GM21723 (cell line): ENCODE measurements around the gene ARHGAP29.

Source experiments
- ATAC-seq: cut with Tn5 transposase; IDR thresholded peaks from one replicate; pipeline ENCODE4 v1.9.1; 2021; ENCODE audit warnings: mild to moderate bottlenecking, moderate library complexity; ENCODE audit not compliant: unreplicated experiment

ARHGAP29 gene

DNA sequence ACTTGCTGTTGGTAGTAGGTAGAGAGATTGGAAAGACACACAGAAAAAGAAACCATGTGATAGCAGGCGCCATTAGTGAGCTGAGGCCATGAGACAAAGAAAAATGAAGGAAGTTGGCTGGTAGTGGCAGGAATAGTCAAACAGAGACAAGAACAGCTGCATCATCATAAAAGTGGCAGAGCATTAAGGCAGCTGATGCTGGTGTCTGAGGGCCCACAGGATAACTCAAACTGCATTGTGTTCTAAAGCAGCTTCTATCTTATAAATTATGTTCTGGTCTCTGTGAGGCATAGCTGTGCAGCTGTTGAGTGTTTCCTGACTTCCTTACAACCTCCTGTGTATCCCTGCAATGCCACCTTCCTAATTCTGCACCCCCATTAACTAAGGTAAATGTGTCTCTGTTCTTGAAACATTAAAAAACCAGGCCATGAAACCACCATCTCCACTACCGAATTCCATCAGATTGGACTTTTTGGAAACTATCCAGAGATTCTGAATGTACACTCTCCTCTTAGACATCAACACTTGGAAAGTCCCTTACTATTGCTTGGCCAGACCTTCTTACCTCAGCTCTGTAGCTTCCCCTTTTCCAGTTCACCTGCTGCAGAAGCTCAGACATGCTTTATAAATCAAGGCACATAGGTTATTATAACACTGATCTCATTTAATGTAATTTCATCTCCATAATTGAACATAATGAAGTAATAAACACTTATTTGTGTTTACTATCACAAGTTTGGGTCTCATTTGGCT lies 23.4 kb upstream of the ARHGAP29 start:
- ATAC-seq: no peak

DNA sequence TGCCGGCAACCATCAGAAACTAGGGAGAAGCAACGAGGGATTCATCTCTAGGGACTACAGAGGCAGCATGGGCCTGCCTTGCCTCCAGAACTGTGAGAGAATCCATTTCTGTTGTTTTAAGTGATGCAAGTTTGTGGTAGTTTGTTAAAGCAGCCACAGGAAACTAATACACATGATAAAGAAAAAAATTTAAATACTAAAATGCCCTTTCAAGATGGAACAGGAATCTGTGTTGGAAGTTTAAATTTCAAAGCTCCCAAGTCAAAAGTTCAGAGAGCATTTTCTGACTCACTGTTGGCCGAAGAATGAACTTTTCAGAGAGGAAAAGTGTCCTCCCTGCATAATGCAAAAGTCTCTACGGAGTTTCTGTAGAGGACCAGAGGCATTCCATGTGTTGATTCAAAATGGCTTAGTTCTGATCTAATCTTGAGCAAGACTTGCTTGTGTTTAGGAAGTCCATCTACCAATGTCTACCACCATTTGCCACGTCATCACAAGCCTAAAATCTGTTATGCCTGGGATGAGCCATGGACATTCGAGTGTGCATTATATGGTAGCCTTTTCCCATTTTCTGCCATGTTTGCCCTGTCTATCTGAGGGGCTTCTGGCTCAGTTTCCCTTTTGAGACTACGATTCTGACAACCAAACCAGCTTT lies 22.4 kb upstream of the ARHGAP29 start:
- no peak for ATAC-seq

DNA sequence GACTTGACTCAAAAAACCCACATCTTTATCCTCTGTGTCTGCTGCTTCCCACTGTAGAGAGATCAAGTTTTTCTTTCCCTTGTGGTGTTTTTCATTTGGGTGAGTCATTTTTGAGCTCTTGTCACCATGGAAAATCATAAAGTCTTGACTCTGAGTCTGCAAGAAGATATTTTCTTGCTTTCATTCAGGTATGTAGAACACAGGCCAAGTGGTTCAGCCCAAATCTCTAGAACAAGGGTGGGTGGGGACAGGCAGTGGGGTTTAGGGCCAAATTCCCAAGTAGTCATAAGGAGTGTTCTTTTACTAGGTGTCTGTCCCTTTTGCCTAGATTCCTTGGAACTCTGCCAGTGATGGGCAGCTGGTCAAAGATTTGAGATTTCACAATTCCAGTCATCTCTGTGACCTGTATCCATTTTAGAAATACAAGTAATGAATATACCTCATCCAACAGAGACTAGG lies 21.5 kb upstream of the ARHGAP29 start:
- no peak for ATAC-seq

DNA sequence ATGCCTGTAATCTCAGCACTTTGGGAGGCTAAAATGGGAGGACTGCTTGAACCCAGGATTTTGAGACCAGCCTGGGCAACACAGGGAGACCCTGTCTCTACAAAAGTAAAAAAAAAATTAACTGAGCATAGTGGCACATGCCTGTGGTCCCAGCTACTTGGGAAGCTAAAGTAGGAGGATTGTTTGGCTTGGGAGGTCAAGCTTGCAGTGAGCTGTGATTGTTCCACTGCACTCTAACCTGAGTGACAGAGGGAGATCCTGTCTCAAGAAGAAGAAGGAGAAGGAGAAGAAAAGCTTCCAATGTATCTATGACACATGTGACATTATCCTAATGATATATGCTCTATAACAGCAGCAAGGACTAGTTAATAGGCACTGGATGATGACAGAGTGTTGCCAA lies 20.1 kb upstream of the ARHGAP29 start:
- ATAC-seq: no peak

DNA sequence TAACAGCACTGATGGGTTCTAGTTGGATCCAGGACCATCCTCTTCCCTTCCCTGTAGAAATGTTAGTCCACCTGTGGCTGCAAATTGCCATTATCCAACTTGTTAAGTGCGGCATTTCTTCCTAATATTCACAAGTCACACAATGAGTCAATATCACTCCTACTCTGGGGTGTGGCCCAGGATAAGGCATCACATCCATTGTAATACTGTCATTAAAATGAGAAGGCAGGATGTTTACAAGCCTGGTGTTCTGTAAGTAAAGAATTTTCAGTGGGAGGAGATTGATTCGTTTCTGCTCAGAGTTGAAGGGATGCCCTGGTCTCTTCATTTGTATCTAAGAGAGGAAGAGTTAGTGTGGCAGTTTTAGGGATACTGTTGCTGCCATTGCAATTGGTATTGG lies 18.1 kb upstream of the ARHGAP29 start:
- no peak for ATAC-seq

DNA sequence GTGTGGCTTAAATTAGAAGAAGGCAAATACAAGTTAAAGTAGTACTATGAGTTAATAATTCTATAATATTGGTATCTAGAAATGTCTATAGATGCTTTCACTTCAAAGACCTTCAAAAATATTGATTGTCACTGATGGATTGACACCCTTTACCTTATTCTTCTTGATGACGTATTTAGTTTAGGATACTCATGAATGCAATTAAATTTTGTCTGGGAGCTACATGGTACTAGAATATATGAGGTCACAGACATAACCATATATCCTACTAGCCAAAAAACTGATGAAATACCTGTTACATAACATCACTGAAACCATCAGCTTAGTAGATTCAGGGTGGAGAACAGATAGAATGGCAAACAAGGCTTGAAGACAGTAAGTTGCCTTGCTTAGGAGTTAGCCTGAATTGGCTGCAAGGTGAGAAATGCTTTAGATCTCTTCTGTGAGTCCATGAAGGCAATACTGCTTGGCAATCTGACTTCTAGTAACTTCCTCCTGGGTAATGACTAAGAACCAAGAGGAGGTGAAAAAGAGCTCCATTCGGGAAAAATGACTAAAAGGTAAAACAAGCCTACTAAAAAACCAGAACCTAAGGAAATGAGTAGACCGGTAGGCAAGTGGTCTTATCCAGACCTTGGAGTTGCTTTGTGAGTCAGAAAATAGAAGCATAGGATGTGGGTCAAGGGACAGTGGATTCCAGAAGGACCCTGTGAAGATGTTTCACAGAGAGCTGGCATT lies 16.9 kb upstream of the ARHGAP29 start:
- no peak for ATAC-seq

DNA sequence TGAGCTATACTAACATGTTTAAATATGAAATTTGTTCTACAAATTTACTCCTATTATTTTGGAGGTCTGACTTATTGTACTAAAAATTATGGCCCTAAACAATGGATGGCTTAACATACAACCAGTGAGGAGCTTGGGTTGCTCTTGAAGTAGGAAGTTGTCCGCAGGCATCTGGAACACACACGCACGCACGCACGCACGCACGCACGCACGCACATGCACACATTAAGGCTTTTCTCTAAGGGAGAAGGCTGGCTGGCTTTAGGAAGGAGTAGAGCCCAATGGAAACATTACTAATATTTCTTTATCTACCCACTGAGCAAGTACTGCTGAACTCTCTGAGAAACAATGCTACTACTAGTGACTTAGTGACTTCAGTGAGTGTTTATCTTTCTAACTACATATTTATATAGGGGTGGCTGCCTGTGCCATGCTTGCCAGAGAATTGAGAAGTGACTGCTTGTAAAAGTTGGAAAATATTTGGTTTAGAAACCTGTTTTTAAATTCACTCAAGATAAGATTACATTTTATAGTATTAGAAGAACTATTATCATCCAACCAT lies 16.2 kb upstream of the ARHGAP29 start:
- ATAC-seq: no peak

DNA sequence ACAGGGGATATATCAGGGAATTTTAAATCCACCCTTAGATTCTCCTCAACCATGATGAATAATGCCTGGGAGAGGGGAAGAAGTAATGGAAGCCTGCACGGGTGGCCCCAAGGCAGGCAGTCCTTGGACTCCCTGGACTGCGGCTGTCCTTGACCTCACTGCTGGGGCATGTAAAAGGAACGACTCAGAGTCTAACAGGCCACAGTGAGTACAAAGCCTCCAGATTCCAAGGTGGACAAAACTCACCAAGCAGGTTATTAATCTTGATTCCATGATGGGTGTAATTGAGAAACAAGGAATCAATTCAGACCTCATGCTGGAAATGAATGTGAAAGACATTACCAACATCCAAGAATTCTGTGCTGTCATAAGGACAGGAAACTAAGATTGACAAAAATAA lies 13.0 kb upstream of the ARHGAP29 start:
- no peak for ATAC-seq

DNA sequence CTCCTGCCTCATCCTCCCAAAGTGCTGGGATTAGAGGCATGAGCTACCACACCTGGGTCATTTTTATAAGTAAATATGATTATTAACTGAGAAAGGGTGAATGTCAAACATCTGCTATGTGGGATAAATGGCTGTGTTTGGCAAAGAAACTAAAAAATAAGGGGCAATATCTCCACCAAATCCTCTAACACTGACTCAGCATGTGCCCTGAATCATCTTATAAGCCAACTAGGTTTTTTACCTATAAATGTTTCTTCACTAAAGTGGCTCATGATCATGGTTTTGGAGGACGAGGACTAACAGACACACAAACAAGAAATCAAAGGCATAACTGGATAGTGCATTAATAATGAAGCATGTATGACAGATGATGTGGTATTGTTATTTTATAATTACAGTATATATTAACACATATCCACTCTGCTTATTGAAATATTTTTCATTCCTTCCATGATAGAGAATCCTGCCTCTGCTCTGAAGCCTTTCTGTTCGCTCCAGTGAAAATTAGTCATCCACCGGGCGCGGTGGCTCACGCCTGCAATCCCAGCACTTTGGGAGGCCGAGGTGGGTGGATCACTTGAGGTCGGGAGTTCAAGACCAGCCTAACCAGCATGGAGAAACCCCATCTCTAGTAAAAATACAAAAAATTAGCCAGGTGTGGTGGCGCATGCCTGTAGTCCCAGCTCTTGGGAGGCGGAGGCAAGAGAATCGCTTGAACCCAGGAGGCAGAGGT lies 11.7 kb upstream of the ARHGAP29 start:
- ATAC-seq: no peak

DNA sequence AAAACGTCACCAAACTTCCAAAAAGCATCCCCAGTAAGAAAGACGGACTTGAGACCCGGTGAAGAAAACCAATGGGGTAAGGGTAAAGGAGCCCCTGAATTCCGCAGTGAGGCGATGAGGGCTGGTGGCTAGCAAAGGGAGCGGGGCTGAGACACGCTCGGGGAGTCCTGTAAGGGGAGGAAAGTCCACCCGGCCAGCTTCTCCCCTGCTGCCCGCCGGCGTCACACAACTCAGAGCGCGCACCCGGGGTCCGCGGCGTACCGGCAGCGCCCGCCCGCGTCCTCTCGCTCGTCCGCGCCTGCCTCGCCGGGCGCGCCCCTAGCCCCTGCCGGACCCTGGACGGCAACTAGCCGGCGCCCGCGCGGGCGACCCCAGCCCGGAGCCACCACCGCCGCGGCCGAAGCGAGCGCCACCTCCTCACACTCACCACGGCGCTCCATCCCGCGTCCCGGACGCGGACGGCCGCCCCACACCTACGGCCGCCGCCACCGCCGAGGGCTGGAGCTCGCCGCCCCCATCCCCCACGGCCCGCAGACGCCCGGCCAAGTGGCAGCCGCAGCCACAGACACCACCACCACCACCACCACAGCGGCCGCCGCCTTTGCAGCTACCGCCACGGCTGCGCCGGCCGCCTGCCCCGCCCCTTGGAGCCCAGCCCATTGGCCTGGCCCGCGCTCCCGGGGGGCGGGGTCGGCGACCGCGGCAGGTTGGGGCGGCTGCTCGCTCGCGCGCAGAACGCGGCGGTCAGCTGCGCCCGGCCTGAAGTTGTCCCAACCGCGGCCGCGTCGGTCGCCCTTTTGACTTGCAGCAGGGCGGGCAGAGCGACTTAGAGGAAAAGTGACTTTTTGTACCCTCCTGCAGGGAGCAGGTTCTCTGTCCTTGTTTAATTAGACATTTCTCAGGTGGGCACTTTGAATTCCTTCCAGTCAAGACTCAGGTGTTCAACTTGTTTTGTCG lies 10.0 kb upstream of the ARHGAP29 start:
- ATAC-seq: peak; percentile 89

DNA sequence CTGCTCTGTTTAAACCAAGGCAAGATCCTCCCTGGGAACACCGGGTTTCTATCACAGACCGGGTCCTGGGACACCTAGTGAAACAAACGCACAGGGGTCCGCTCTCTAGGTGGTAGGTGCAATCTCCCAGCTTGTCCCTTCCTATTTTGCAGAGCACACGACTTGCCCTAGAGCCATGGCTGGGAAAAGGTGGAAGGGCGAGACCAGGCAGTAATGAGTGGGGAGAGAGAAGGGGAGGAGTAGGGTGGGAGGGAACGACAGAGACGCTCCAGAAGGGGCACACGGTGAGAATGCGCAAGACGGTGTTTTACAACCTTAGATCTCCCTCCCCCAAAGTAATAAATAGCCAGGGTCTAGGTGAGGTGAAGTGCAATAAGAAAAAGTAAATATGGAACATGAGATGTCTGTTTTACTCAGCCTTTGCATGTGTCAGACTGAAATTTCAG lies 9.3 kb upstream of the ARHGAP29 start:
- ATAC-seq: no peak

DNA sequence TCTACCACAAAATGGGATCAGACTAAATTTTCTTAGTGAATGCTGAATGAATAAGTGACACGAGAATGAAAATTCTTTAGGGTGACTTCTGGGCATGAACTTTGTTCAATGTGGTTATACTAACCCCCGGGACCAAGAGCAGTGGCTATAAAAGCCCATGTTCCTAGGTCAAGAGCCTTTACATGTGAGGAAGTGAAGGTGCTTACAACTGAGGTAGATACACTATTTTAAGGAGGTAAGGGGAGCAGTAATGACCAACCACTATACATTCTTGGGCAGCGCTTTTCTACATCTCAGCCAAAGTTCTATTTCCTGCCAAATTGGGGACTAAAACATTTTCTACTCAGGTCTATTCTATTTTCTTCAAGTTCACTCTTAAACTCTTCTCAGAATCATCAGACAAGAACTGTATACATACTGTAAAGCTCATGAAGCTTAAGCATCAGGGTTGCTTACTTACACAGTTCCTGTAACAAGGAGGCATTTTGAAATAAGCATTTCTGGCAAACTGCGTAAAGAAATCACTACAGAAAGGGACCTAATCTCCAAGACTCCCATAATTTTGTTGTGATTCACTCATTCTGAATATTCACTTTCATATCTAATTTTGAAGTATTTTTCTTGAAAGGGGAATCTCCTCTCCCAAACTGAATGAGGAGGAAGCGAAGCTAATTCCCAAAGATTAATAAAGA lies 8.5 kb upstream of the ARHGAP29 start:
- no peak for ATAC-seq

DNA sequence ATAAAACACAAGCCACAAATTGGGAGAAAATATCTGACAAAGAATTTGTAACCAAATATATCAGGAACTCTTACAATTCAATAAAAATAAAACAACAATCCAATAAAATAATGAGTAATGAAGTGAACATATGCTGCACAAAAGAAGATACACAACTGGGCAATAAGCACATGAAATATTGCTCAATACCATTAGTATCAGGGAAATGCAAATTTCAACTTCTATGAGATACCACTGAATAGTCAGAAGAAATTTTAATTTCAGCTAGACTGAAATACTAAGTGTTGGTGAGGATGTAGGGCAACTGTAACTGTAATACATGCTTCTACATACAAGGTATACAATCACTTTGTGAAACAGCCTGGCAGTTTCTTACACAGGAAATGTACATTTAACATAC lies 7.4 kb upstream of the ARHGAP29 start:
- no peak for ATAC-seq

DNA sequence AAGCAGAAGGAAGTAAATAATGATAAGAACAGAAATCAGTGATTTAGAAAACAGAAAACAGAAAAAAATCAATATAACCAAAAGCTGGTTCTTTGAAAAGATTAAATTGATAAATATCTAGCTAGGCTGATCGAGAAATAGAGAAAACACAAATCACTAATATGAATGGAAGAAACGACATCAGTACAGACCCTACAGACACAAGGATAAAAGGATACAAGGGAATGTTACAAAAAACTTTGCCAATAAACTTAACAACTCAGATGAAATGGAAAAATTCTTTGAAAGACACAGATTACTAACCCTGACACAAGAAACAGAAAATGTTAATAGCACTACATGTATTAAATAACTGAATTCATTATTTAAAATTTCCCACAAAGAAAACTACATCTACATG lies 6.3 kb upstream of the ARHGAP29 start:
- ATAC-seq: no peak

DNA sequence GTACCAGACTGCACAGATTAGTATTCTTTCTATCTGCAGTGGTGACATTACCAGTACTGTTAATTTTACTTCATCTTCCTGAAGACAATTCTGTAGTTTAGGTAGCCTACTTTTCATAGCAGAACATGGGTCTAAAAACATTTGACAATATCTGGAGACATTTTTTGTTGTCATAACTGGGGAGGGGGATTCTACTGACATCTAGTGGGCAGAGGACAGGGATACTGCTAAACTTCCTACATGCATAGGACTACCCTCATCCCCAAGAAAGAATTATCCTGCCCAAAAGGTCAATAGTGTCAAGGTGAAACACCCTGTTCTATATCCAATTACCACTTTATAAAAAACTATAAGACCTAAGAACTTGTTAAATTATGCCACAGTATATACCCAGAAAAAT lies 3.4 kb upstream of the ARHGAP29 start:
- no peak for ATAC-seq

DNA sequence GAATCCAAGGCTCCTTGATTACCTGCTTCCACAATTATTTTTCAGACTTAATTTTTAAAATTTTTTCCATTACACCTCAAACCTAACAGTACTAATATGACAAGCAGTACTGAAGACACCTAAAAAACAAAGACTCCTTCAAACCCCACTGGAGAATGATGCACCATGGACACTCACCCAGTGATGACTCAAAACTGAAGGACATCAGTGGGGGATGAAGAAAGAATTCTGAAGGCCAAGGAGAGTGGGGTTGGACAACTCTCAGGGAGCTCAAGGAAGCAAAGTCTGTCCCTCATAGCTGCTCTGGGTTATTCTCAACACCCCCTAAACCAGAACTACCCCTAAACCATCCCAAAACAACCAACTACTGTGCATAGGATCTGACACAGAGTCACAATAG lies 2.4 kb upstream of the ARHGAP29 start:
- ATAC-seq: no peak

DNA sequence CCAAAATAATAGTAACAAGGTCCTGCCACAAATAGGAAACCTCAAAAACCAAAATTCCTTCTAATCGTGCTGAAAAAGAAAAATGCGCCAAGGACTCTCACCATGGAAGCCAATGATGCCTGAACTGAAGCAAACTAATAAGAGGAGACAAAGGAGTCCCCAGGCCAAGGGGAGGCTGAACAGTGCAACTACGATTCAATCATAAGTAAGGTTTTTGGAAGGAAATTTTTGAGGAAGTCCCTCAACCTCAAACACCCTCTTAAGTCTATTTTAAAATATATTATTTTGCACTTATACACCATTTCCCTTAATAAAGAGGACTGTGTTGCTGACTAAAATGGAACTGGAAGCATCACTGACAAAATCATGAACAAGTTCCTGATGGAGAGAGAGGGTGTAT lies 1.7 kb upstream of the ARHGAP29 start:
- ATAC-seq: no peak

DNA sequence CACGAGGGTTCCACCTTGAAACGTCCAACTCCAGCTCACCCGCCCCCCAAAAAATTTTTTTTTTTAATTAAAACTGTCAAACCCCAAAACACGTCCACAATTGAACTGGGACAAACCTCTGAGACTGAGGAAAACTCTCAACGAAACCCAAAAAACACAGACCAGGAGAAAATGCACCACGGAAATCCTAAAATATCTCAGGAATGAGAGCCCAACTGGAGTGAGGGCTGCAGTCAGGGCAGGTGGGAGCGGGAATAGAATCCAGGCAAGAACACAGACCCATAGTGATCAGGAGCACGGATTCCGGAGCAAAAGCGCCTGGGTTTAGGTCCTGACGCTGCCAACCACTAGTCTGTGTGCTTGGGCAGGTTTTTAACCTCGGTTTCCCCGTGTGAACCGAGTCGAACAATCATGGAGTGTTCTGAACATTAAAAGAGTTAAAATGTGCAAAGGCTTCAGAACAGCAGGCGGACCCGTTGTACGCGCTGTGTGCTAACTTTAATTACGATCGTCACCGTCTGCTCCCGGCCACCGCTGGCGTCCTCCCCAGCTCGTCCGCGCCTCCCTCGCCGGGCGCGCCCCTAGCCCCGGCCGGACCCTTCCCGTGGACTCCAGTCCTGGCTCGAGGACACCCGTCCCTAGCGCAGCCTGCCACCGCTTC lies 624 bp downstream of the ARHGAP29 start:
- peak; percentile 42 for ATAC-seq
